Ovary (tissue), 9 donors: ENCODE measurements around the gene PDXDC1. TPM values are rescaled to one million over a fixed set of nuclear protein-coding genes. Genes with fewer than 3 reads are reported as not detected.
"Not testable (repeated sequence)": the region's sequence is repeated elsewhere in the genome, so short reads cannot be mapped to it uniquely, and the experiment has no call there.

Experiments used
- DNase-seq, 5 donors: peaks; one replicate each; pipeline ENCODE4 v3.0.0-alpha.2; 2019 to 2020
- H3K27ac ChIP-seq, 2 donors: fragments of 200-600 bp; one replicate each; pipeline versions ENCODE4 v1.5.1 to v1.8.0; 2019 to 2022
- H3K27me3 ChIP-seq: fragments of 200-600 bp; one replicate; pipeline ENCODE4 v1.8.0; 2022
- H3K36me3 ChIP-seq: fragments of 200-600 bp; sonication (generic); one replicate; pipeline ENCODE4 v1.5.1; 2019
- H3K4me1 ChIP-seq: one replicate; pipeline ENCODE4 v1.8.1; 2013; ENCODE audit warnings: mild to moderate bottlenecking, moderate library complexity; ENCODE audit not compliant: insufficient read depth
- H3K4me3 ChIP-seq: fragments of 200-600 bp; sonication (generic); one replicate; pipeline ENCODE4 v1.5.1; 2017
- H3K9me3 ChIP-seq, 2 donors: fragments of 200-600 bp in 1 of 2; sonication (generic) in 1 of 2; one replicate each; pipeline versions ENCODE4 v1.5.1 to v1.8.1; 2013 to 2019; ENCODE audit warnings: mild to moderate bottlenecking in 1 of 2, moderate library complexity in 1 of 2
- EP300 ChIP-seq: sonication (generic); formaldehyde crosslinking; IDR thresholded peaks from one replicate; pipeline ENCODE4 v1.6.1; 2017; ENCODE audit warnings: antibody characterized with exemption
- POLR2A ChIP-seq: fragments of 450-650 bp; IDR thresholded peaks from one replicate; pipeline ENCODE4 v1.6.1; 2017; ENCODE audit warnings: antibody characterized with exemption, mild to moderate bottlenecking, moderate library complexity
- WGBS, 3 donors: extraction: QIAGEN DNeasy Blood & Tissue Kit in 1 of 3; methylation state at CpG; one replicate each; pipeline versions ENCODE4 v1.1.5 to v1.1.7; 2013 to 2017; 5-methylcytosine and 5-hydroxymethylcytosine counted together
- intact Hi-C, 4 donors: fragments of 100-400 bp; cut with DNase I; formaldehyde crosslinking; loops; one replicate each; pipeline versions ENCODE4 v1.11.0 to v1.15.1; 2022 to 2023
- polyA plus RNA-seq, 2 donors: library from polyadenylated mRNA; stranded (reverse); fragments of 200-250 nt in 1 of 2; fragments of 350-450 nt in 1 of 2; fragmentation: Illumina TruSeq in 1 of 2; extraction: RNeasy Lipid Tissue Mini Kit (QIAGEN cat#74804) in 1 of 2; gene quantifications; one replicate each; pipeline ENCODE4 v1.2.3, GENCODE V29; 2013 to 2014
- total RNA-seq, 7 donors: library from RNA; depleted of rRNA in 2 of 7; stranded (reverse); fragments of >200 nt in 2 of 7; fragmentation: NEBNext Ultra II Directional in 3 of 7; extraction: Animal tissue kit (Norgen Biotek cat#: 25700) in 3 of 7; gene quantifications; one replicate each; pipeline versions ENCODE4 v1.1.0 to v1.2.4, GENCODE V29; 2016 to 2023
- TF ChIP-seq, protein P1 (sequence below), 3 donors: fragments of 450-650 bp in 2 of 3; fragments of 200-600 bp in 1 of 3; IDR thresholded peaks; one replicate each; pipeline versions ENCODE4 v1.5.1 to v1.8.0; 2016 to 2022; ENCODE audit warnings: antibody characterized with exemption in 3 of 3, mild to moderate bottlenecking in 1 of 3
- donor health status: DM: no; HTN: no; CAD: no; lungs with moderate emphysema.
- donor health status: DM: no; HTN: no; CAD: no.
- donor health status: Bipolar disorder and iron deficiency.
- donor health status: DM: yes; HTN: yes; CAD: no.
- donor health status: DM: no; HTN: no; CAD: no.
- donor health status: DM: yes; HTN: yes; CAD: no.

The PDXDC1 gene
- total and polyA plus RNA-seq, 9 donors: 36.9 to 69.3 (median 59.3) TPM

- no peak for DNase-seq
- TF ChIP-seq, protein P1, sequence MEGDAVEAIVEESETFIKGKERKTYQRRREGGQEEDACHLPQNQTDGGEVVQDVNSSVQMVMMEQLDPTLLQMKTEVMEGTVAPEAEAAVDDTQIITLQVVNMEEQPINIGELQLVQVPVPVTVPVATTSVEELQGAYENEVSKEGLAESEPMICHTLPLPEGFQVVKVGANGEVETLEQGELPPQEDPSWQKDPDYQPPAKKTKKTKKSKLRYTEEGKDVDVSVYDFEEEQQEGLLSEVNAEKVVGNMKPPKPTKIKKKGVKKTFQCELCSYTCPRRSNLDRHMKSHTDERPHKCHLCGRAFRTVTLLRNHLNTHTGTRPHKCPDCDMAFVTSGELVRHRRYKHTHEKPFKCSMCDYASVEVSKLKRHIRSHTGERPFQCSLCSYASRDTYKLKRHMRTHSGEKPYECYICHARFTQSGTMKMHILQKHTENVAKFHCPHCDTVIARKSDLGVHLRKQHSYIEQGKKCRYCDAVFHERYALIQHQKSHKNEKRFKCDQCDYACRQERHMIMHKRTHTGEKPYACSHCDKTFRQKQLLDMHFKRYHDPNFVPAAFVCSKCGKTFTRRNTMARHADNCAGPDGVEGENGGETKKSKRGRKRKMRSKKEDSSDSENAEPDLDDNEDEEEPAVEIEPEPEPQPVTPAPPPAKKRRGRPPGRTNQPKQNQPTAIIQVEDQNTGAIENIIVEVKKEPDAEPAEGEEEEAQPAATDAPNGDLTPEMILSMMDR (IDR thresholded peaks at IDR 0.05): no peak
- TF ChIP-seq POLR2A: no peak
- TF ChIP-seq EP300: no peak
- H3K36me3 ChIP-seq: no peaks in the 10 kb centered on the region
- intact Hi-C loops: no loop called here
- H3K27ac ChIP-seq: no peak overlapping the region
- WGBS, 3 donors: 90 to 94% (median 92%) methylated on average over 21 of the region's 21 CpGs
- no peak overlapping the region for H3K4me3 ChIP-seq
- peaks cover 1% of the 10 kb centered on the region for H3K4me1 ChIP-seq
- H3K9me3 ChIP-seq: no peaks in the 10 kb centered on the region
- no peaks in the 10 kb centered on the region for H3K27me3 ChIP-seq
Measured at GRCh38 chr16:15046692-15047376, 72.0 kb downstream of the PDXDC1 start.

DNA sequence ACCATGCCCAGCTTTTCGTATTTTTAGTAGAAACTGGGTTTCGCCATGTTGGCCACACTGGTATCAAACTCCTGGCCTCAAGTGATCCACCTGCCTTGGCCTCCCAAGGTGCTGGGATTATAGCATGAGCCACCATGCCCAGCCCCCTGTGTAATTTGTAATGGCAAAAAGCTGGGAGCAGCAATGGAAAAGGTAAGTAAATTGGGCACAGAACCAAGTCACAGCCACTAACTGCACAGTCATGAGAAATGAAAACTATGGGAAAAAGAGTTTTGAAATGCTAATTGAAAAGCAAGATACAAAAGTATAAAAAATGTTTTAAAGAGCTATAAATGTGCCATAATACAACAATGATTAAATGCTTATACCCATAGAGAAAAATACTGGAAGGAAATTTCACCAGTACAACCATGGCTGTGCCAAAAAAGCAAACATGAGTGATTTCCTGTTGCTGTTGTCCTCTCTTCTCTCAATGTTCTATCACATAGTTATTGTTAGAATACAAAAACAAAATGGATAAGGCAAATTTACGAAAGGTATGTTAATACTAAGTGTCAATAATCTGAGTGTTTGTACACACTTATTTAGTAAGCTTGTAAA, 74.9 kb downstream of the PDXDC1 start:
- H3K36me3 ChIP-seq: no peaks in the 10 kb centered on the region
- H3K4me1 ChIP-seq: peaks cover 1% of the 10 kb centered on the region
- intact Hi-C loops: no loop called here
- TF ChIP-seq POLR2A (no peak), EP300 (no peak)
- TF ChIP-seq, protein P1 (IDR thresholded peaks at IDR 0.05): no peak
- H3K9me3 ChIP-seq: no peaks in the 10 kb centered on the region
- WGBS, 3 donors: 77 to 89% (median 83%) methylated on average over 3 of the region's 3 CpGs
- no peak for DNase-seq
- H3K27me3 ChIP-seq: no peaks in the 10 kb centered on the region
- no peak overlapping the region for H3K27ac ChIP-seq
- no peak overlapping the region for H3K4me3 ChIP-seq

- H3K36me3 ChIP-seq, H3K4me3 ChIP-seq, H3K27ac ChIP-seq, H3K4me1 ChIP-seq, H3K9me3 ChIP-seq, intact Hi-C loops, H3K27me3 ChIP-seq, DNase-seq: not testable (repeated sequence)
- 100% methylated on average over 1 of the region's 1 CpG for WGBS, 3 donors
Measured at GRCh38 chr16:15050440-15050839, 75.6 kb downstream of the PDXDC1 start.

GRCh38 chr16:15051387-15051951, 76.6 kb downstream of the PDXDC1 start:
- H3K27ac ChIP-seq: no peak overlapping the region
- H3K4me3 ChIP-seq: no peak overlapping the region
- peaks cover 1% of the 10 kb centered on the region for H3K4me1 ChIP-seq
- TF ChIP-seq POLR2A (no peak), EP300 (no peak)
- TF ChIP-seq, protein P1 (IDR thresholded peaks at IDR 0.05): no peak
- no peaks in the 10 kb centered on the region for H3K36me3 ChIP-seq
- no peaks in the 10 kb centered on the region for H3K27me3 ChIP-seq
- no peak for DNase-seq
- no peaks in the 10 kb centered on the region for H3K9me3 ChIP-seq
- WGBS, 3 donors: 82 to 90% (median 84%) methylated on average over 9 of the region's 9 CpGs
- intact Hi-C loops: no loop called here
